Measurements from ENCODE around the gene NUAK2.
"Not testable (repeated sequence)": the region's sequence is repeated elsewhere in the genome, so short reads cannot be mapped to it uniquely, and the experiment has no call there.

NUAK2 gene

GRCh38 chr1:205304046-205304694 lies 17.4 kb downstream of the NUAK2 start:
- in situ Hi-C loops (cut with HindIII; ENCODE audit: low pct_ligation_motif_present, low pct_unique_long_range_greater_than_20kb, low sequenced_read_pairs), result no loop called here
- DNase-seq, result no peak

- DNase-seq, result no peak
- in situ Hi-C loops (cut with HindIII; ENCODE audit: low pct_ligation_motif_present, low pct_unique_long_range_greater_than_20kb, low sequenced_read_pairs), result no loop called here
Measured at GRCh38 chr1:205303247-205303888, 18.2 kb downstream of the NUAK2 start.

GRCh38 chr1:205301842-205302588 lies 19.5 kb downstream of the NUAK2 start:
- in situ Hi-C loops (cut with HindIII; ENCODE audit: low pct_ligation_motif_present, low pct_unique_long_range_greater_than_20kb, low sequenced_read_pairs), result no loop called here
- DNase-seq, result peak; percentile 55

- in situ Hi-C loops (cut with HindIII; ENCODE audit: low pct_ligation_motif_present, low pct_unique_long_range_greater_than_20kb, low sequenced_read_pairs), result no loop called here
- peak; percentile 99 for DNase-seq
Measured at GRCh38 chr1:205301205-205301821, 20.2 kb downstream of the NUAK2 start.

GRCh38 chr1:205300149-205300548 lies 21.4 kb downstream of the NUAK2 start:
- in situ Hi-C loops (cut with HindIII; ENCODE audit: low pct_ligation_motif_present, low pct_unique_long_range_greater_than_20kb, low sequenced_read_pairs), result no loop called here
- DNase-seq, result no peak

- in situ Hi-C loops (cut with HindIII; ENCODE audit: low pct_ligation_motif_present, low pct_unique_long_range_greater_than_20kb, low sequenced_read_pairs), result no loop called here
- peak; percentile 99 for DNase-seq
Measured at GRCh38 chr1:205298191-205298994, 23.2 kb downstream of the NUAK2 start.

GRCh38 chr1:205297546-205298177 lies 23.9 kb downstream of the NUAK2 start:
- in situ Hi-C loops (cut with HindIII; ENCODE audit: low pct_ligation_motif_present, low pct_unique_long_range_greater_than_20kb, low sequenced_read_pairs); DNase-seq: not testable (repeated sequence)

- in situ Hi-C loops (cut with HindIII; ENCODE audit: low pct_ligation_motif_present, low pct_unique_long_range_greater_than_20kb, low sequenced_read_pairs), result no loop called here
- DNase-seq, result no peak
Measured at GRCh38 chr1:205296154-205296553, 25.4 kb downstream of the NUAK2 start.

- DNase-seq, result peak; percentile 42
- in situ Hi-C loops (cut with HindIII; ENCODE audit: low pct_ligation_motif_present, low pct_unique_long_range_greater_than_20kb, low sequenced_read_pairs), result no loop called here
Measured at GRCh38 chr1:205294934-205295333, 26.6 kb downstream of the NUAK2 start.

GRCh38 chr1:205294175-205294917 lies 27.2 kb downstream of the NUAK2 start:
- peak; percentile 92 for DNase-seq
- in situ Hi-C loops (cut with HindIII; ENCODE audit: low pct_ligation_motif_present, low pct_unique_long_range_greater_than_20kb, low sequenced_read_pairs), result no loop called here

GRCh38 chr1:205293350-205294074 lies 28.0 kb downstream of the NUAK2 start:
- DNase-seq, result no peak
- in situ Hi-C loops (cut with HindIII; ENCODE audit: low pct_ligation_motif_present, low pct_unique_long_range_greater_than_20kb, low sequenced_read_pairs), result no loop called here

GRCh38 chr1:205291596-205291995 lies 29.9 kb downstream of the NUAK2 start:
- in situ Hi-C loops (cut with HindIII; ENCODE audit: low pct_ligation_motif_present, low pct_unique_long_range_greater_than_20kb, low sequenced_read_pairs), result no loop called here

GRCh38 chr1:205287767-205288559 lies 33.6 kb downstream of the NUAK2 start:
- no peak for DNase-seq
- in situ Hi-C loops (cut with HindIII; ENCODE audit: low pct_ligation_motif_present, low pct_unique_long_range_greater_than_20kb, low sequenced_read_pairs), result no loop called here

More at GRCh38 chr1:205291596-205291995, 29.9 kb downstream of the NUAK2 start:
- DNase-seq, result no peak

- in situ Hi-C loops (cut with HindIII; ENCODE audit: low pct_ligation_motif_present, low pct_unique_long_range_greater_than_20kb, low sequenced_read_pairs), result no loop called here
- no peak for DNase-seq
Measured at GRCh38 chr1:205287076-205287475, 34.5 kb downstream of the NUAK2 start.

GRCh38 chr1:205286335-205286950 lies 35.1 kb downstream of the NUAK2 start:
- DNase-seq, result no peak
- in situ Hi-C loops (cut with HindIII; ENCODE audit: low pct_ligation_motif_present, low pct_unique_long_range_greater_than_20kb, low sequenced_read_pairs), result no loop called here
